HL-60 (cell line): Measurements from ENCODE around the gene TOX2.

Experiments used
- POLR2AphosphoS5 ChIP-seq: IDR thresholded peaks from 2 replicates; pipeline ENCODE4 v1.6.1; 2012; ENCODE audit warnings: low read depth
- SPI1 ChIP-seq: IDR thresholded peaks from 2 replicates; pipeline ENCODE4 v1.6.1; 2012; ENCODE audit warnings: low read depth, mild to moderate bottlenecking, borderline replicate concordance
- TF ChIP-seq, protein P1 (sequence below): IDR thresholded peaks from one replicate; pipeline ENCODE4 v1.5.1; 2011; ENCODE audit warnings: low read length, control low read depth, inconsistent platforms; ENCODE audit not compliant: insufficient read depth

DNA sequence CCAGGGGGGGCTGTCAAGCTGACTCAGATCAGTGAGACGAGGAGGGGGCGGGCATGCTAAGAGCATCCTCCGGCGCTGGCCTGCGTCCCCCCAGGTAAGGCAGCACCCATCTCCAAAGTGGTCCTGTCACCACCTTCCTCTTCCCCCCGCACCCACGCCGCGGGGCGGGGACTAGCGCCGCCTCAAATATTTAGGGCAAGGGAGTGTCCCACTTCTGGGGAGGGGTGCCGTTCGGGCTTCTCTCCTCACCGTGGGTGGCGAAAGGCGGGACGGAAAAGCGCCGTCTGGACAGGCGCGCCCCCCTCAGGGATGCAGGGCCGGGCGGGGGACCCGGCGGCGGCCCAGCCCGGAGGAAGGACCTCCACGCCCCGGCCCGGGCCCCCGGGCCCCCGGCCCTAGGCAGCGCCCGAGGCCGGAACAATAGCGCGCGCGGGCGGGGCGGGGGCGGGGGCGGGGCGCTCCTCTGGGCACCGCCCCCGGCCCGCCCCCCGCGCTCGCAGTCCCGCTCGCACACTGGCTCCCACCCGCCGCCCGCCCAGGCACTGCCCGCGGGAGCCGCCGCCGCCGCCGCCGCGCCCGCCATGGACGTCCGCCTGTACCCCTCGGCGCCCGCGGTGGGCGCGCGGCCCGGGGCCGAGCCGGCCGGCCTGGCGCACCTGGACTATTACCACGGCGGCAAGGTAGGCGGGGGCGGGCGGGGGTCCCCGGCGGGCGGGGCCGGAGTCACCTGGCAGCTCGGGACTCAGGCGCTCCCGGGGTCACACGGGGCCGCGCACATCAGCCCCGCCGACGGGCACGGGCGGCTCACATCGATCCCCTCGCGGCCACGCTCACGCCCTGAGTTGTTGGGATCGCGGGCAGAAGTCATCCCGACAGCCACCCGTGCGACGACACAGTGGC, at the start of gene TOX2:
- TF ChIP-seq, protein P1, sequence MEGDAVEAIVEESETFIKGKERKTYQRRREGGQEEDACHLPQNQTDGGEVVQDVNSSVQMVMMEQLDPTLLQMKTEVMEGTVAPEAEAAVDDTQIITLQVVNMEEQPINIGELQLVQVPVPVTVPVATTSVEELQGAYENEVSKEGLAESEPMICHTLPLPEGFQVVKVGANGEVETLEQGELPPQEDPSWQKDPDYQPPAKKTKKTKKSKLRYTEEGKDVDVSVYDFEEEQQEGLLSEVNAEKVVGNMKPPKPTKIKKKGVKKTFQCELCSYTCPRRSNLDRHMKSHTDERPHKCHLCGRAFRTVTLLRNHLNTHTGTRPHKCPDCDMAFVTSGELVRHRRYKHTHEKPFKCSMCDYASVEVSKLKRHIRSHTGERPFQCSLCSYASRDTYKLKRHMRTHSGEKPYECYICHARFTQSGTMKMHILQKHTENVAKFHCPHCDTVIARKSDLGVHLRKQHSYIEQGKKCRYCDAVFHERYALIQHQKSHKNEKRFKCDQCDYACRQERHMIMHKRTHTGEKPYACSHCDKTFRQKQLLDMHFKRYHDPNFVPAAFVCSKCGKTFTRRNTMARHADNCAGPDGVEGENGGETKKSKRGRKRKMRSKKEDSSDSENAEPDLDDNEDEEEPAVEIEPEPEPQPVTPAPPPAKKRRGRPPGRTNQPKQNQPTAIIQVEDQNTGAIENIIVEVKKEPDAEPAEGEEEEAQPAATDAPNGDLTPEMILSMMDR = no peak
- TF ChIP-seq POLR2AphosphoS5 (no peak), SPI1 (no peak)
